GM18511 (cell line): ENCODE results near the gene ARG2.
A peak's percentile ranks its signal among the peaks of the same experiment; 100 is the strongest.

ENCODE experiments used
- ATAC-seq: cut with Tn5 transposase; IDR thresholded peaks from one replicate; pipeline ENCODE4 v1.9.1; 2021; ENCODE audit warnings: mild to moderate bottlenecking, moderate library complexity; ENCODE audit not compliant: unreplicated experiment

The ARG2 gene

DNA sequence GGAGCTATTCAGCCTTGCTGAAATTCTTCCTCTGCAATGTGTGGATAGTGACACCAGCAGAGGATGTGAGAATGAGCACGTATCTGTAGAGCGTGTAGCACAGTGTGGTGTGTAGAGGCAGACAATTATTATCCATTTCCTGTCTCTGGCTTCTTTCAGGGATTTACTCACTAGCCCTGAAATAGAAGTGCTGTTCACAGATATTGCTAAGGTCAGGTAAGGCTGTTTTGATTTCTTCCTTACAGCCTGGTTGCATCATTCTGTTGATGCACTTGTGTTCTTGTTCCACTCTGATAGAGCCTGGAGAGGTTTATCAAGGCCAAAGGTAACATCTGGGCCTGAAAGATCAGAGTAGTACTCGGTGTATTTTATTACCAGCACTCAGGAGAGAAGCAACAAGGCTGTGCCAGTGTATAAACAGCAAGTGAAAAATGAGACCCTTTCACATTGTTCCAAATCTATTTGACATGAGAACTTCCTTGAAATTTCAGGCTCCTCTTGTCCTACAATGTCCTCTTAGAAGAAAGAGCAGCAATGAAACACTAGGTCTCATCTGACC, 16.7 kb downstream of the ARG2 start:
- peak; percentile 85 for ATAC-seq

DNA sequence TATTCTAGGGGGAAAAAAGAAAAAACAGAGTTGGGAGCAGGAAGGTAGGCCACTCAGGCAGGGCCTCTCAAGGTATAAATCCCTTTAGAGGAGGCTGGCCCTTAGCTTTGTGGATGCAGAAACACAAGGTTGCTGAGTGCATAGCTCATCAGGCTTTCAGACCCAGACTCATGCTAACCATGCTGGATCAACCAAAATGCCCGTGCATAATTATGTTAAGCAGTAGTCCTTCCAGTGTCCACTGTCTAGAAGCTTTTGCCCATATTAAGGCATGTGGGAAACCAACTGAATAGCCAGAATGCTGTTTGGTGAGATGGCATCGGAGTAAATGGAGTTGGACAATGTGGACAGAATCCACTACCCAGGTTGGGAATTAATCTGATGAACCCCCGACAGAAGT, 18.9 kb downstream of the ARG2 start:
- ATAC-seq: no peak

DNA sequence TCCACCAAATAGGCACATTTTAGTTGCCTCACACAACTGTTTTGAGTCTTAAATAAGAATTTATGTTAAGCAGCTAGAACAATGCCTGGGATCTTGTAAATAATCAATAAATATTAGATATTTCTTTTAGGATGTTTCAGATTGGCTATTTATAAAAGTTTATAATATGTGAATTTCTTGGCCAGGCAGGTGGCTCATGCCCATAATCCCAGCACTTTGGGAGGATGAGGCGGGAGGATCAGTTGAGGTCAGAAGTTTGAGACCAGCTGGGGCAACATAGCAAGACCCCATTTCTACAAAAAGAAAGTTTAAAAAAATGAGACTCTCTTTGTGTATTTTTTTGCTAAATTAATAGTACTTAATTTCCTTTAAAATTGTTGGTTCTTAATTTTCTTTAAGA, 21.8 kb downstream of the ARG2 start:
- no peak for ATAC-seq

DNA sequence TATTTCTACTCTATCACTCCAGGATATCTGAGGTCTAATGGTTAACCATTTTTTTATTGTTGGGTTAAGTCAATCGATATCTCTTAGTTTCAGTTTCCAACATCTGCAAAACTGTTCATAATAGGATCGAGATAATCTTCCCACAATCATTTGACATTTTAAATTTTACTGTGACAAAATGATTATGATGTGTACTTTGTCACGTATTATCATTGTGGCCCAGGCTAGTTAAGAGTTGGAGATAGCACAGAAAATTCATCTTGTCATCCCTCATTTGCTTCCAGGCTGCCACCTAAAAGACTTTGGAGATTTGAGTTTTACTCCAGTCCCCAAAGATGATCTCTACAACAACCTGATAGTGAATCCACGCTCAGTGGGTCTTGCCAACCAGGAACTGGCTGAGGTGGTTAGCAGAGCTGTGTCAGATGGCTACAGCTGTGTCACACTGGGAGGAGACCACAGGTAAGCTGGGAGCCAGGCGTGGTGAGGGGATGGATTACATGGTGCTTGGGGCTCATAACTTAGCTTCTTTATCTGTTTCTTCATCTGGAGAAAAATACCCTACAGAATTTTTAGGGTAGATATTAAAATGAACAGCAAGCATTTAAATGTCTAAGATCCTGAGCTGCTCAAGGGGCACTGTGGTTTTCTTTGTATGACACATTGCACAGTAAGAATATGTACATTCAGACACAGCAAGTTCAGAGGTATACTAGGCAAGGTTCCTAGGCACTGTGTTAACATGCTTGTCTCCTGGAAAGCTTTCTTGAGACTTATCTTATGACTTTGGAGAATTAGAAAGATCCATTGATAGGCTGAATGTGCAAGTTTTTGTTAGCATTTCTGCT, 22.4 kb downstream of the ARG2 start:
- ATAC-seq: no peak

DNA sequence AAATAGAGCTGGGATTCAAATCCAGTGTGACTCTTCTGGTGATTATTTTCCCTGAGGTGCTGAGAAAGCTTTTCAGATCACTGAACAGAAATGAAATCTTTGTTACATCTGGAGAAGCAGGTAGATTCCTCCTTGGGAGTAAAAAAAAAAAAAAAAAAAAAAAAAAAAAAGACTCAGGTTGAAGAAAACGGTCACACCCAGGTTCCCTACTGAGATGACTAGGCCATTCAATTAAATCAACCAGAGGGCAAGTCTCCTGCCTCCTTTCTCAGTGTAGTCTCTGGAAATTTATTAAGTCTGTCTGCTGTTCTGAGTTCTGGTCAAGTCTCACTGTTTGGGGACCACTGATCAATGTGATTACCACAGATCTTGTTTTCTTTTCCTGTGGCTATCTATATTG, 24.0 kb downstream of the ARG2 start:
- ATAC-seq: no peak

DNA sequence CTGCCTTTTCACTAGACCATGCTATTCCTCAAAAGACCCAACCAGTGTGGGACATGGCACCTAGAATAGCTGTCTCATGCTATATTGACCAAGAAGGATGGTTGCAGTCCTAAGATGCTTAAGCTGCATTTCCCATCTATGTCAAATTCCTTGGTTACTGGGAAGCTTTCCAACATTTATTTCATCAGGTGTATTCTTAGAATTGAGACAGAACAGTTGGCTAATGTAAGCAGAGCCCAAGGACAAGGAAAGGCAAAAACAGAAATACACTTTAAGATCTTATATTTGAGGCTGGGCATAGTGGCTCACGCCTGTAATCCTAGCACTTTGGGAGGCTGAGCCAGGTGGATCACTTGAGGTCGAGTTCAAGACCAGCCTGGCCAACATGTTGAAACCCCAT, 24.7 kb downstream of the ARG2 start:
- ATAC-seq: no peak

DNA sequence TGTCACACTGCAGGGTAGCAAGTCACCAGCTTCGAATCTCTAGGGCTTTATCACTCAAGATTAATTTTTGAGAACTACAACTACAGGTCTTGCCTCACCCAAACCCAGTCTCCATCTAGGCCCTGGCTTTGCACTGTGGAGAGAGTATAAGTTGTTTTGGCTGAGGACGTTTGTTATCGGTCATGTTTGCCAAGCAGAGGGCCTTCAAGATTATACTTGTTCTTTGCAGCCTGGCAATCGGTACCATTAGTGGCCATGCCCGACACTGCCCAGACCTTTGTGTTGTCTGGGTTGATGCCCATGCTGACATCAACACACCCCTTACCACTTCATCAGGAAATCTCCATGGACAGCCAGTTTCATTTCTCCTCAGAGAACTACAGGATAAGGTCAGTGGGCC, 25.7 kb downstream of the ARG2 start:
- no peak for ATAC-seq

DNA sequence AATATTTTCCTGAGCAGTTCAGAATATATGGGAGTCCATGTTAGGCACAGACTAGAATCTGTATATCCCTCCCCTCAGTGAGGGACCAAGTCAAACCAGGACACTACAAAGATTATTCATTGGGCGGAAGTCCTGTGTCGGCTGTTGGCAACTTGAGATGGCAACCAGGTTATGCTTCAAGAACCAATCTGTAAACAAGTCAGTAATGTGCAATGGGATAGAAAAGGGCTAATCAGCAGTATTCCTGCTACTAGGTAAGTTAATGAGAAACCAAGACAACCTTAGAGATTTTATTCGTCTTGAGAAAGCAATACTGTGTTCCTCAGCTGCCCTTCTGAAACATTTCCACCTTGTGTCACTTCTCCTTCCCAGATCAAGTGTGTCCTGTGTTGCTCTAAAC, 26.4 kb downstream of the ARG2 start:
- no peak for ATAC-seq

DNA sequence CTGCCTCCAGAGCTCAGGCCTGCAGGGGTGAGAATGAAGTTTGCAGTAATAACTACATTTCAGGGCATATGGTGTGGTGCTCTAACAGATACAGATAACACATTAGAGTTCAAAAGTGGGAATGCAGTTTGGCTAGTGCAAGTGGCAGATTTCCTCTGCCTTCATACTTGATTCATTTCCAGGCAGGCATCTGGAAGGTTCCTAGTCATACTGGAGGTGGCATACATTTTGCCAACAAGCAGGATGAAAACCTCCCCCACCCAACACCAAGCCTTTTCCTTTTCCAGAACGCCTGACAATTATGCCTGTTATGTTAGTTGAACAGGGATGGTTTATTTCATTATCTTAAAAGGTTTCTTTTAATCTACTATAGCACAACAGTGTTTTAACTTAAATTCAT, 30.4 kb downstream of the ARG2 start:
- ATAC-seq: no peak

DNA sequence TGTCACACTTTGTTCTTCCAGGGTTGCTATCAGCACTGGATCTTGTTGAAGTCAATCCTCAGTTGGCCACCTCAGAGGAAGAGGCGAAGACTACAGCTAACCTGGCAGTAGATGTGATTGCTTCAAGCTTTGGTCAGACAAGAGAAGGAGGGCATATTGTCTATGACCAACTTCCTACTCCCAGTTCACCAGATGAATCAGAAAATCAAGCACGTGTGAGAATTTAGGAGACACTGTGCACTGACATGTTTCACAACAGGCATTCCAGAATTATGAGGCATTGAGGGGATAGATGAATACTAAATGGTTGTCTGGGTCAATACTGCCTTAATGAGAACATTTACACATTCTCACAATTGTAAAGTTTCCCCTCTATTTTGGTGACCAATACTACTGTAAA, 31.0 kb downstream of the ARG2 start:
- ATAC-seq: no peak

DNA sequence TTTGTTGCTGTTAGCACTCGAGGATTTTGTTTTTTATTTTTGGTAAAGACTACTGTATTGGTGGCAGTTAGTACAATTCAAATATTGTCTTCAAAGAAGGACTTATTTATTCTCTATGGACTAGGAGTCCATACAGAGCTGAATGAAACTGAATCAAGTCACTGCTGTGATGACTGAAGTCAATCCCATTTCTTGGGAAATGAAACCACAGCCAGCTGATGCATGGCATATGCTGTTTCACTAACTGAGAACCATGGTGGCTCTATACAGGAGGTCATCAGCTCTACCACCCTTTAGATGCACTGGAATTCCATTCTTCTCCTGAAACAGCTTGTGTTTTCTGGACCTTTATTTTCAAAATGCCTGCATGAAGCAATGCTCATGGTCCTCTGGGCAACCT, 32.5 kb downstream of the ARG2 start:
- ATAC-seq: no peak

DNA sequence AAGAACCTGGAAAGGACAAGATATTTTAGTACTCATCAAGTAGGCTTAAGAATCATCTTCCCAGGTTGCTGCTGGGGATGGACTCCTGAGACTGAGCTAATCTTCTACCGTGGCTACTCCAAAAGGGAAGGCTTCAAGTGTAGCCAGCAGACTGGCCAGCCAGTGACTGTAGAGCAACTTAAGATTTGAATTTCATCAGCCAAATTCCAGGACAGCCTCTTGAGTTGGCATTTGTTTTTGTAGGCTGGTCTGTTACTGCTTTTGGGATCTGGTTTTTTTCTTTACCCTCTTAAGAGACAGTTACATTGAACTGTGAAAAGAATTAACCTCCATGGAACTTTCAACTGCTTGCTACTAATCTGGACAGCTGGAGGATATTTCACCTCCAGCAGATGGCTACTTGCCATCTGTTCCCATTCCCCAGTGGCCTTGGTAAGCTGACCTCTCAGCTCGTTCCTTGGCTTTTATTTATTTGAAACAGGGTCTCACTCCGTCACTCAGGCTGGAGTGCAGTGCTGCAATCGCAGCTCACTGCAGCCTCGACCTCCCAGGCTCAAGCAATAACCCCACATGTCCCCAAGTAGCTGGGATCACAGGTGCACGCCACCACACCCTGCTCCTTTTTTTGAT, 34.0 kb downstream of the ARG2 start:
- ATAC-seq: no peak

DNA sequence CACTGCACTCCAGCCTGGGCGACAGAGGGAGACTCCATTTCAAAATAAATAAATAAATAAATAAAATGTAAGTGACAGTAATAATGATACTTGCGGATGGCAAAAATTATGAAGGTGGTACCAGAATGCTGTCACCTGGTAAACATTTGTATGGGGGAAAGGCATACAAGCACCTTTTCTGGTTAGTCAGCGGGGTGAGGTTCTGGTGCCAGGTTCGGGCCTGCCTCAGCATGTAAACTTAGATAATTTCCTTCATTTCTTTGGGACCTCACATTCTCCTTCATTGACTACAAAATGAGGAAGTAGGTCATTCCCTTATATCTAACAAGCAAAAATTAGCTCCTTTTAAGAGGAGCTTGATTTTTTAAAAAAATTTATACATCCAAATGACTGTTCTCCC, 43.9 kb downstream of the ARG2 start:
- ATAC-seq: no peak

DNA sequence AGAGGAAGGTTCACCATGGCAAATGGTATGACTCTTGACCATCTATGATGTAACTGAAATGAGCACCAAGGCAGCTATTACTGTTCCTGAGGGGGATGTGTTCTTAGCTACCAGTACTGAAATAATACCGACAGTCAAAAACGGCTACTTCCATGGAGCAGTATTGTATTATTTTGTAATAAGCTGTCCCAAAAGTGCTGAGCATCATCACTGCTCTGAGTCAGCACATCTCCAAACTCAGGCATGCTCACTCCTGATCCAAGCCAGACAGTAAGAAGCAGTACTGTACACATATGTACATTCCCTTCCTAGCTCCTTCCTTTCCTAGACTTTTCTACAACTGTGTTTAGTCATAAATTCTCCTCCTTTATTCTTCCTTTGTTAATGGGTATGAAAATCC, 46.1 kb downstream of the ARG2 start:
- no peak for ATAC-seq

DNA sequence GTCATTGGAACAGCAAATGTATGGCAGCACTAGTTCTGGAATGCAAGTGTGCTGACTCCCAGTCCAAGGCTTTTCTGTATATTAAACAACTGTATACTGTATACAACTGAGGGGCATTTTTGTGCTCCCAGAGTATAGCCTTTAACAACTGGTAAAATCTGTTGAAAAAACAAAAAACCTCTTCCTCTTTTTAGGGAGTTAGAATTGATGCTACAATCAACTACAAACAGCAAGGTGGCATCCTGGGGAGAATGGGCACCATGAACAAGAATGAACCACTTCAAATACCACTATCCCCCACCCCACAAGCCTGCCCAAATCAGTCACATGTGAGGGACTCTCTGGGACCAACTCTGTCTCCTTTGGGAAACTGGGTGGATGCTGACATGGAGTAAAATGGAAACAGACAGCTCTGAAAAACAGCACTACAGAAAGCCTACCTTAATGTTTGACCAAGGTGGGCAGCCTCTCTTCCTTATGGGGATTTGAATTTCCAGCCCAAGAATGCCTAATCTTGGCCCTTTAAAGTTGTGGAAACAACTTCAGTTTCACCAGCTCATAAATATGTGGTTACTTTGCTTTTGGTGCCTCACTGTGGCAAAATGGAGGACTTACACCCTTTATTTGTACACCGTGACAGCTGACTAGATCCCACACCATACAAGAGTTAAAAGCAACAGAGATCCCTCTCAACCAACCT, 47.2 kb downstream of the ARG2 start:
- no peak for ATAC-seq

DNA sequence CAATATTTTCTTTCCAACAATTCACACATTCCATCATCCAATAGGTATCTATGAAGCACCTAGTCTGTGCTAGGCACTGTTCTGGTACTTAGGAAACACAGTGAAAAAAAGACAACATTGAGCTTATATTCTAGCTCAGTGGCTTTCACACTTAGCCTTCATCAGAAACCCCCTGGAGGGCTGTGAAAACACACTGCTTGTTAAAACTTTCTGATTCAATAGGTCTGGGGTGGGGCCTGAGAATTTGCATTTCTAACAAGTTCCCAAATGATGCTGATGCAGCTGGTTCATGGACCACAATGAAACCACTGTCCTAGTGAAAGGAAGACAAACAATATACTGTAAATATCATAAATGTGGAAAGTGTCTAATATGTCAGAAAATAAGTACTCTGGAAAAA, 48.8 kb downstream of the ARG2 start:
- ATAC-seq: peak; percentile 45

DNA sequence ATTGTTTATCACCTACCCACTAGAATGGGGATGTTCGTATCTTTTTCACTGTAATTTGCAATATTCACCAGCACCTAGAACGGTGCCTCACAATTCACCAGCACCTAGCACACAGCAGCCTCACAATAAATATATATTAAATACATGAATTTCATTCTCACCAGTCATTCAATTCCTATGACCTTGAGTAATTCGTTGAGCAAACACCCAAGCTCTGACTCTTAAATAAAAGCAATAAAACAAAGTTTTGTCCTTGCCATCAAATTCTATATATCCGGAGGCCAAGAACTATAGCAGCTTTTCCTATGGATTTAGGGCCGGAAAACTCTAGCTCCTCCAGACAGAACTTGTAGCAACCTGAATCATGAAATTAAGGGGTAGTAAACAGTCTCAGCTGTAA, 53.7 kb downstream of the ARG2 start:
- ATAC-seq: no peak

DNA sequence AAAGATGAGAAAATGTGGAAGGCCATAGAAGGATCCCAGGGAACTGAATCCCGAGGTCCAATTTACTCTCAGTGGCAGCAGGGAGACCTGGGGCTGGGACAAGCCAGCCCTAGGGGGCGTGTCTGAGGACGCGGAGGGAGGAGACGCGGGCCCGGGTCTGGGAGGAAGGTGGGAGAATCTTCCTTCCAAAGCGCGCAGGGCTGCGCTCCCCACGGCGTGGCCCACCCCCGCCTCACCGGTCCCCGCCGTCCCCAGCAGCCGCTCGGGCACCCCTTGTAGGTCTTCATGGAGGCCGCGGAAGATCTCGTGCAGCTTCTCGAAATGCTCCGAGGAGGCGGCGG, 54.4 kb downstream of the ARG2 start:
- ATAC-seq: peak; percentile 74

DNA sequence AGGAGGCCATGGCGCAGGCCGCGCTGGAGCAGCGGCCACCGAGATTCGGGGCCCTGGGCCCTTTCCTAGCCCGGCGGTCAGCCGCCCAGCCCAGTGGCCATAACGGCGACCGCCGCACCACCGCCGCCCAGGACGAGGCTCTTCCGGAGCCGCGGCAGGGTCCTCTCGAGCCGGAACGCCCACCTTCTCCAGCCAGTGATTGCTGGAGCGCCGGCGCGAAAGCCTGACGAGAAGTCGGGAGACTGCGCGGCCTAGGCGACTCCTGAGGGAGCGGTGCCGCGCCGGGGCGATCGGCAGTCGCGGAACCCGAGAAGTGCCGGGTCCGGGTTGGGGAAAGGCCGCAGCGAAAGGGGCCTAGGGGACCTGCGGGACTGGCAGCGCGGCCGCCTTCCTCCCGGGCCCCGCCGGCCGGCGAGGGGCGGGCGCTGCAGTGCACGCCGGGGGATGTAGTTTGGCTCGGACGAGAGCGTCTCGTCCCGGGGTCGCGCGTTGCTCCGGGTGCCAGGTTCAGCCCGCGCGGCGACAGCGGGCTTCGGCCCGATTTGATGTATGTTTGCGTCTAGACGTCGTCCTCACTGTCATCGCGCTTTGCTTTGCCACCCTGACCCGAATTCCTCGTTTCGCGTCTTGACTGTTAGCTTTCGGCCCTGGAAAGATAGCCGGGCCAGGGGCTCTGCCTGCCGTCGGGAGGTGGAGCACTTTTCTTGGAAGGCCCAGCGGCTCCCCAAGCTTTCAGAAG, 54.9 kb downstream of the ARG2 start, which contains the start of gene VTI1B:
TSS of gene VTI1B (minus strand) at position 153 of the 739 bp plus-strand sequence. CDS start at position 10, 143 bp downstream.
- ATAC-seq: peak; percentile 92

DNA sequence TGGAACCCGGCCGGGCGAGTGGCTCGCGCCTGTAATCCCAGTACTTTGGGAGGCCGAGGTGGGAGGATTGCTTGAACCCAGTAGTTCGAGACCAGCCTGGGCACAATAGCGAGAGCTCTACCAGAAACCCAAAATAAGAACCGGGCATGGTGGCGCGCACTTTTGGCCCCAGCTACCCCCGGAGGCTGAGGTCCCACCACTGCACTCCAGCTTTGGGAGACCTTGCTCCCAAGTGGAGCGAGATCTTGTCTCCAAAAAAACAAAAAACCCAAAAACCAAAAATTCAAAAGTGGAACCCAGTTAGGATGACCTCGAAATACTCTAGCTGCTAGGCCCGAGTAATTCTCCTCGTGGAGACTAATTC, 55.5 kb downstream of the ARG2 start:
- no peak for ATAC-seq

DNA sequence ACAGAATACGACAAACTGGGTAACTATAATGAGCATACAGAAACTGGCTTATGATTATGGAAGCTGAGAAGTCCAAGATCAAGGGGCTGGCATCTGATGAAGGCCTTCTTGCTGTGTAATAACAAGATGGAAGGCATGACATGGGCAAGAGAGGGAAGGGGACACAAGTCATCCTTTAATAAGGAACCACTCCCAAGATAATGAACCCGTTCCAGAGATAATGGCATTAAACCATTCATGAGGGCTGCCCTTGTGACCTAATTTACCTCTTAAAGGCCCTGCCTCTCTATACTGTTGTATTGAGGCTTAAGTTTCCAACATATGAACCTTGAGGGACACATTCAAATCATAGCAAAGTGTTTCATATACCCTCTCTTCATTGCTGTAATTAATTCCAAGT, 59.3 kb downstream of the ARG2 start:
- no peak for ATAC-seq
